Muscle of back (tissue), 13 donors: ENCODE results near the gene NHP2. TPM values are rescaled to one million over a fixed set of nuclear protein-coding genes. Genes with fewer than 3 reads are reported as not detected.
"Not testable (repeated sequence)": the region's sequence is repeated elsewhere in the genome, so short reads cannot be mapped to it uniquely, and the experiment has no call there.

Experiments
- DNase-seq, 3 donors: peaks; one replicate each; pipeline versions ENCODE4 v3.0.0 to v3.0.0-alpha.2; 2013
- long read RNA-seq, 9 donors: transcript quantifications; one replicate each; lab custom pipeline, GENCODE V29; 2026
- polyA plus RNA-seq, 10 donors: library from polyadenylated mRNA; unstranded; fragments of 120-200 nt; gene quantifications; one replicate each; pipeline ENCODE4 v1.2.1, GENCODE V29; 2013; ENCODE audit not compliant: insufficient read length in 10 of 10

NHP2 gene
- polyA plus RNA-seq, result 100 to 1,000 TPM in 4 of 10 donors, 10 to 100 TPM in 6; 74.4 to 124 (median 92.2) TPM
- long read RNA-seq, donor 1, transcript NHP2-201 (4 exons, 865 nt), result major isoform, 71 of 78 reads
- long read RNA-seq, donor 1, transcript NHP2-202 (3 exons, 599 nt), result minor isoform, 5 of 78 reads
- long read RNA-seq, donor 1, partial matches to known transcripts, result 0 of 78 reads
- long read RNA-seq, donor 1, other reads (novel, unspliced or antisense), result 0 of 78 reads
- long read RNA-seq, donor 2, transcript NHP2-201 (4 exons, 865 nt), result major isoform, 65 of 74 reads
- long read RNA-seq, donor 2, transcript NHP2-202 (3 exons, 599 nt), result minor isoform, 7 of 74 reads
- long read RNA-seq, donor 2, partial matches to known transcripts, result 0 of 74 reads
- long read RNA-seq, donor 2, other reads (novel, unspliced or antisense), result 0 of 74 reads
- long read RNA-seq, donor 3, result 0 reads
- long read RNA-seq, donor 4, transcript NHP2-201 (4 exons, 865 nt), result major isoform, 57 of 68 reads
- long read RNA-seq, donor 4, partial matches to known transcripts, result 8 of 68 reads
- long read RNA-seq, donor 4, other reads (novel, unspliced or antisense), result 0 of 68 reads
- long read RNA-seq, donor 5, transcript NHP2-202 (3 exons, 599 nt), result minor isoform, 9 of 129 reads
- long read RNA-seq, donor 5, transcript NHP2-204 (2 exons, 566 nt), result minor isoform, 6 of 129 reads
- long read RNA-seq, donor 5, transcript NHP2-201 (4 exons, 865 nt), result major isoform, 114 of 129 reads
- long read RNA-seq, donor 5, partial matches to known transcripts, result 0 of 129 reads
- long read RNA-seq, donor 5, other reads (novel, unspliced or antisense), result 0 of 129 reads
- long read RNA-seq, donor 6, transcript NHP2-202 (3 exons, 599 nt), result minor isoform, 7 of 116 reads
- long read RNA-seq, donor 6, transcript NHP2-201 (4 exons, 865 nt), result major isoform, 103 of 116 reads
- long read RNA-seq, donor 6, transcript NHP2-204 (2 exons, 566 nt), result minor isoform, 5 of 116 reads
- long read RNA-seq, donor 6, partial matches to known transcripts, result 0 of 116 reads
- long read RNA-seq, donor 6, other reads (novel, unspliced or antisense), result 0 of 116 reads
- long read RNA-seq, donor 7, transcript NHP2-202 (3 exons, 599 nt), result minor isoform, 5 of 57 reads
- long read RNA-seq, donor 7, transcript NHP2-201 (4 exons, 865 nt), result major isoform, 52 of 57 reads
- long read RNA-seq, donor 7, partial matches to known transcripts, result 0 of 57 reads
- long read RNA-seq, donor 7, other reads (novel, unspliced or antisense), result 0 of 57 reads
- long read RNA-seq, donor 8, transcript NHP2-204 (2 exons, 566 nt), result minor isoform, 7 of 75 reads
- long read RNA-seq, donor 8, transcript NHP2-202 (3 exons, 599 nt), result minor isoform, 9 of 75 reads
- long read RNA-seq, donor 8, transcript NHP2-201 (4 exons, 865 nt), result major isoform, 59 of 75 reads
- long read RNA-seq, donor 8, partial matches to known transcripts, result 0 of 75 reads
- long read RNA-seq, donor 8, other reads (novel, unspliced or antisense), result 0 of 75 reads
- long read RNA-seq, donor 9, transcript NHP2-201 (4 exons, 865 nt), result major isoform, 16 of 19 reads
- long read RNA-seq, donor 9, partial matches to known transcripts, result 0 of 19 reads
- long read RNA-seq, donor 9, other reads (novel, unspliced or antisense), result 0 of 19 reads

DNA sequence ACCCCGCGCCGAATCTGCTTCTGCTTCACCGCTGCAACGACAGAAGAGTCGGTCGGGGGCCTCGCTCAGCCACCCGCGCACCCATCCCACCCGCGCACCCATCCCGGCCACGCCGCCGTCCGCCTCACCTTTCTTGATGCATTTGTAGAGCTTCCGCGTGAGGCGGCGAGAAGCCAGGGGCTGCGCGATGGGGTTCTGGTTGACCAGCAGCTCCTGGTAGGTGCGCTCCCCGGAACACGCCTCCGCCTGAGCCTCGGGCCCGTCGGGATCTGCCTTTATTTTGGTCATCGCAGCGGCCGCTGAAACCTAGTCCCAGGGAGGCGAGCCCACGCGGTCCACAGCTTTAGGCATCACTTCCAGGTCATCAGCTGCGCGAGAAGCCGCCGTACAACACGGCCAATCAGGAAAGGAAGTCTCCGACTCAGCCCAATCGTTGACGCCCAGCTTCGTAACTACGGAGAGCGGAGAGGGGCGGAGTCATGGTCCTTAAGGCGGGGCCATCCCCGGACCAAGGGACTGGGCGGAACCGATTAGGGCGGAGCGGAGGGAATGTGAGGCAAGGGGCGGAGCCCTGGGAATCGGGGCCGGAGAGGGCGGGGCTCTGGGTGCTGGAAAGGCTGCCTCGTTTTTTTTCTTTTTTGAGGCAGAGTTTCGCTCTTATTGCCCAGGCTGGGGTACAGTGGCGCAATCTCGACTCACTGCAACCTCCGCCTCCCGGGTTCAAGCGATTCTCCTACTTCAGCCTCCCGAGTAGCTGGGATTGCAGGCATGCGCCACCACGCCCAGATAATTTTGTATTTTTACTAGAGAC, at the start of gene NHP2:
Gene NHP2, minus strand, starts transcription at position 356 of the 811 bp plus-strand sequence. Its CDS starts 68 bp downstream, at position 288.
- peak; percentile 98 to 99 (median 99) for DNase-seq

GRCh38 chr5:178202541-178202940, 48.9 kb upstream of the NHP2 start:
- no peak for DNase-seq

GRCh38 chr5:178201927-178202235, 48.2 kb upstream of the NHP2 start:
- DNase-seq, result no peak

- no peak for DNase-seq
Measured at GRCh38 chr5:178201221-178201926, 47.7 kb upstream of the NHP2 start.

GRCh38 chr5:178199581-178200434, 46.1 kb upstream of the NHP2 start:
- no peak for DNase-seq

GRCh38 chr5:178198706-178199105, 45.0 kb upstream of the NHP2 start:
- no peak for DNase-seq

DNA sequence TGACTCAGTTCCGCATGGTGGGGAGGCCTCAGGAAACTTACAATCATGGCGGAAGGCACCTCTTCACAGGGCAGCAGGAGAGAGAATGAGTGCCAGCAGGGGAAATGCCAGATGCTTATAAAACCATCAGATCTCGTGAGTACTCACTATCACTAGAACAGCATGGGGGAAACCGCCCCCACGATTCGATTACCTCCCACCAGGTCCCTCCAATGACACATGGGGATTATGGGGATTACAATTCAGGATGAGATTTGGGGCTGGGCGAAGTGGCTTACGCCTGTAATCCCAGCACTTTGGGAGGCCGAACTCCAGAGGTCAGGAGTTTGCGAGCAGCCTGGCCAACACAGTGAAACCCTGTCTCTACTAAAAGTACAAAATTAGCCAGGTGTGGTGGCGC, 44.5 kb upstream of the NHP2 start:
- DNase-seq, result not testable (repeated sequence)

DNA sequence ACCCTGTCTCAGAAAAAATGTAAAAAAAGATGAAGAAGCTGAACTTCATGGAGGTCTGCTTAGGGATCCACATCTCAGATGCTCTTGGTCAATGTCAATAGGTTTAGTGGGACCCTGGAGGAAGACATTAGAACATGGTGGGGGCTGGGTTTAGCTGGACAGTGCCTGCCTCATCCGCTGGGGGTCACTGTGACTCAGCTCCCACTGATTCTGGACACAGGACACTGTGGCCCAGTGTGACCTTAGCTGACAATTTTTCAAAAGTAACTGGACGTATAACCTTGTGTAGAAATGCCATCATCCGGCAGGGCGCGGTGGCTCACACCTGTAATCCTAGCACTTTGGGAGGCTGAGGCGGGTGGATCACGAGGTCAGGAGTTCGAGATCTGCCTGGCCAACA, 43.3 kb upstream of the NHP2 start:
- no peak for DNase-seq

GRCh38 chr5:178196281-178196812, 42.7 kb upstream of the NHP2 start:
- DNase-seq, result no peak

- no peak for DNase-seq
Measured at GRCh38 chr5:178194026-178194425, 40.3 kb upstream of the NHP2 start.

DNA sequence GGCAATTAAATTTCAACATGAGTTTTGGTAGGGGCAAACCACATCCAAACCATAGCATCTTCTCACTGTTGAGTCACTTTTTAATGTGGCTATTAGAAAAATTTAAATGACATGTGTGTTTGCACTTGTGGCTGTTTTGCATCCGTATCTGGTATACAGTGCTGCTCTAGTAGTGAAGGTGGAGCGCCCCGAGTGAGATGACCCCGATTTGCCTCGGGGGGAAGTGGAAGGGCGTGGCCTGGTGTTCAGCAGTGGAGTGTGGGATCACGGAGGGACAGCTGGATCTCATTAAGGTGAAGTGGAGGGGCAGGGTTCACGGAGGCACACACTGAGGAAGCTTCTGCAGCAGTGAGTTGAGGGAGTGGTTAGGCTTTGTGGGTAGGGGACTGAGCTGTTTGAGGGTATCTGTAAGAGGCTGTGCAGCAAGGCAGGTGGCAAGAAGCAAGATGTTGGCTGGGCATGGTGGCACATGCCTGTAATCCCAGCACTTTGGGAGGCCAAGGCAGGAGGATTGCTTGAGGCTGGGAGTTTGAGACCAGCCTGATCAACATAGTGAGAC, 39.6 kb upstream of the NHP2 start:
- no peak for DNase-seq

DNA sequence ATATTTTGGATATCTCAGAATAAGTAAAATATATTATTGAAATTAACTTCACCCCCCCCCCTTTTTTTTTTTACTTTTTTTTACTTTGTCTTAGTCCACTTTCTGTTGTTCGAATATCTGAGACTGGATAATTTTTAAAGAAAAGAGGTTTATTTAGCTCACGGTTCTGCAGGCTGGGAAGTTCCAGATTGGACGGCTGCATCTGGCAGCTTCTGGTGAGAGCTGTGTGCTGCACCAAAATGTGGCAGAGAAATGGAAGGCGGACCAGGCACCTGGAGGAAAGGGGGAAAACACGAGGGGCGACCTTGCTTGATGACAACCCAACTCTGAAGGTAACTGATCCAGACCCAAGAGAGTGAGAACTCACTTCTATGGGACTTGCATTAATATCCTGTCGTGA, 39.1 kb upstream of the NHP2 start:
- DNase-seq, result no peak

- no peak for DNase-seq
Measured at GRCh38 chr5:178192244-178192643, 38.6 kb upstream of the NHP2 start.

GRCh38 chr5:178191661-178192060, 38.0 kb upstream of the NHP2 start:
- DNase-seq, result no peak

DNA sequence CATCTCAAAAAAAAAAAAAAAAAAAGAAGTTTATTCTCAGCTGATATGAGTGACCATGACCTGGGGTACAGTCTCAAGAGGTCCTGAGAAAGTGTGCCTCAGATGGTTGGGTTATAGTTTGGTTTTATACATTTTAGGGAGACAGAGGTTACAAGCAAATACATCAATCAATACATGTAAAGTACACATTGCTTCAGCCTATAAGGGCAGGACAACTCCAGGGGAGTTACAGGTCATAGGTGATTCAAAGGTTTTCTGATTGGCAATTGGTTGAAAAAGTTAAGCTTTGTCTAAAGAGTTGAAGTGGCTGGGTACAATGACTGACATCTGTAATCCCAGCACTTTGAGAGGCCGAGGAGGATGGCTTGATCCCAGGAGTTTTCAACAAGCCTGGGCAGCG, 35.7 kb upstream of the NHP2 start:
- DNase-seq, result no peak

- DNase-seq, result no peak
Measured at GRCh38 chr5:178187014-178187413, 33.3 kb upstream of the NHP2 start, which contains the start of gene GMCL2. Gene GMCL2 (minus strand): TSS chr5:178187371. CDS start chr5:178187299, 72 bp downstream.

- DNase-seq, result no peak
Measured at GRCh38 chr5:178186427-178186826, 32.7 kb upstream of the NHP2 start.
